HEK293T (cell line): ENCODE results near the gene CNOT1.

Experiments used
- CTCF ChIA-PET: fragments of 350-600 bp; formaldehyde crosslinking; extraction: SDS; loops from one replicate; lab custom pipeline; 2021; ENCODE audit warnings: antibody characterized with exemption, inconsistent platforms; lab: Yijun Ruan, JAX
- POLR2A ChIA-PET: fragments of 350-600 bp; formaldehyde crosslinking; extraction: SDS; loops from one replicate; lab custom pipeline; 2020; ENCODE audit warnings: antibody characterized with exemption, inconsistent platforms; lab: Yijun Ruan, JAX
- DNase-seq: peaks from one replicate; pipeline ENCODE4 v3.0.0; 2012; ENCODE audit warnings: mixed read lengths; ENCODE audit errors: extremely low spot score
- ARNT ChIP-seq: fragments of 450-650 bp; IDR thresholded peaks from 2 replicates; pipeline ENCODE4 v1.6.1; 2017; ENCODE audit warnings: mild to moderate bottlenecking
- BHLHE40 ChIP-seq: fragments of 450-650 bp; IDR thresholded peaks from 2 replicates; pipeline ENCODE4 v1.6.1; 2016; ENCODE audit warnings: mild to moderate bottlenecking, moderate library complexity, borderline replicate concordance
- CTBP1 ChIP-seq: fragments of 450-650 bp; IDR thresholded peaks from 2 replicates; pipeline ENCODE4 v1.6.1; 2016; ENCODE audit warnings: borderline replicate concordance
- ELF4 ChIP-seq: fragments of 450-650 bp; IDR thresholded peaks from 2 replicates; pipeline ENCODE4 v1.6.1; 2017; ENCODE audit warnings: antibody characterized with exemption
- FOXA1 ChIP-seq: fragments of 450-650 bp; IDR thresholded peaks from 2 replicates; pipeline ENCODE4 v1.6.1; 2016; ENCODE audit warnings: mild to moderate bottlenecking
- FOXK2 ChIP-seq: fragments of 450-650 bp; IDR thresholded peaks from 2 replicates; pipeline ENCODE4 v1.6.1; 2016; ENCODE audit warnings: mild to moderate bottlenecking
- FOXM1 ChIP-seq: fragments of 450-650 bp; IDR thresholded peaks from 2 replicates; pipeline ENCODE4 v1.6.1; 2017; ENCODE audit warnings: mild to moderate bottlenecking, borderline replicate concordance
- HDGF ChIP-seq: fragments of 450-650 bp; IDR thresholded peaks from 2 replicates; pipeline ENCODE4 v1.6.1; 2017; ENCODE audit warnings: antibody characterized with exemption, borderline replicate concordance
- L3MBTL2 ChIP-seq: fragments of 450-650 bp; conservative IDR thresholded peaks from 2 replicates; pipeline ENCODE4 v1.6.1; 2016; ENCODE audit warnings: mild to moderate bottlenecking
- LEF1 ChIP-seq: fragments of 450-650 bp; IDR thresholded peaks from 2 replicates; pipeline ENCODE4 v1.6.1; 2017; ENCODE audit warnings: mild to moderate bottlenecking, borderline replicate concordance
- NFRKB ChIP-seq: fragments of 450-650 bp; IDR thresholded peaks from 2 replicates; pipeline ENCODE4 v1.6.1; 2016; ENCODE audit warnings: mild to moderate bottlenecking, moderate library complexity
- SP1 ChIP-seq: fragments of 450-650 bp; IDR thresholded peaks from 2 replicates; pipeline ENCODE4 v1.6.1; 2017
- SUZ12 ChIP-seq: fragments of 450-650 bp; IDR thresholded peaks from 2 replicates; pipeline ENCODE4 v1.6.1; 2016; ENCODE audit warnings: mild to moderate bottlenecking
- TARDBP ChIP-seq: fragments of 450-650 bp; IDR thresholded peaks from 2 replicates; pipeline ENCODE4 v1.6.1; 2016
- ZNF384 ChIP-seq: fragments of 450-650 bp; IDR thresholded peaks from 2 replicates; pipeline ENCODE4 v1.6.1; 2016
- TF ChIP-seq, protein P1 (sequence below): fragments of 450-650 bp; IDR thresholded peaks from 2 replicates; pipeline ENCODE4 v1.6.1; 2016

CNOT1 gene

DNA sequence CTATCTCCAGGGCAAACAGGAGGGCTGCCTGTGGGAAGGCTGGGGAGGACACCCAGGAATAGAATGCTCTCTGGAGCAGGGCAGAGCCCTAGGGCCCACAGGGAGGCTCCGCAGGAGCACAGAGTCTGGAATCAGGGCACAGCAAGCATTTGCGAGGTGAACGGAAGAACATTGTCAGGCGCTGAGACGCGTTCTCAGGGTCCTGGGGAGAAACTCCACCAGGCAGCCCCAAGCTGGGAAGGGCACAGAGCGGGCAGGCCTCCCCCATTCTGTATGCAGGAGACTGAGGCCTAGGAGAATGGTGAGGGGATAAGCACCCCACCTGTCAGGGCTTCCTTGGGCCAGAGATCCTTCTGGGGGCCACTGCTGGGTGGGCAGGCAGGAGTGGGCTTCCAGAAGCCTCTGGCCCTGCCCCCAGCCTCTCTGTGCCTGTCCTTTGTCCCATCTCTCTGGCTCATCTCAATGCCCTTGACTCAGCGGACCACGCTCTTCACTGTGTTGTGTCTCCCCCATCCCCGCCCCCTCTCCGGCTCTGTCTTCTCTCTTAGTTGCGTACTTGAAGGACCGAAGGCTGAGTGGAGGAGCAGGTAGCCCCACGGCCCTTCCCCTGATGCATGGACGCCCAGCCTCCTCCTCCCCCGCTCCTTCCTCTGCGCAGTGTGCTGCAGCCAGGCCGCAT, 119.4 kb downstream of the CNOT1 start:
- DNase-seq = no peak
- POLR2A ChIA-PET = no interaction called here
- TF ChIP-seq NFRKB = no peak
- no peak for TF ChIP-seq ARNT
- TF ChIP-seq ZNF384 = no peak
- TF ChIP-seq TARDBP = no peak
- no peak for TF ChIP-seq SP1
- no peak for TF ChIP-seq BHLHE40
- TF ChIP-seq FOXA1 = no peak
- TF ChIP-seq FOXM1 = no peak
- TF ChIP-seq FOXK2 = no peak
- no peak for TF ChIP-seq ELF4
- CTCF ChIA-PET = interaction anchor here (0.7 to 1.1 kb wide), 2 partner anchors 13 to 129 kb away, joined by 3 read pairs; no protein-coding TSS in a partner anchor

- no peak for DNase-seq
- POLR2A ChIA-PET = no interaction called here
- CTCF ChIA-PET = interaction anchor here (1.1 kb wide), 1 partner anchor 12 kb away, joined by 3 read pairs; no protein-coding TSS in a partner anchor
- TF ChIP-seq NFRKB = no peak
- no peak for TF ChIP-seq TARDBP
- no peak for TF ChIP-seq SP1
- no peak for TF ChIP-seq FOXM1
- no peak for TF ChIP-seq FOXA1
Observed at GRCh38 chr16:58509256-58510096, 120.2 kb downstream of the CNOT1 start.

DNA sequence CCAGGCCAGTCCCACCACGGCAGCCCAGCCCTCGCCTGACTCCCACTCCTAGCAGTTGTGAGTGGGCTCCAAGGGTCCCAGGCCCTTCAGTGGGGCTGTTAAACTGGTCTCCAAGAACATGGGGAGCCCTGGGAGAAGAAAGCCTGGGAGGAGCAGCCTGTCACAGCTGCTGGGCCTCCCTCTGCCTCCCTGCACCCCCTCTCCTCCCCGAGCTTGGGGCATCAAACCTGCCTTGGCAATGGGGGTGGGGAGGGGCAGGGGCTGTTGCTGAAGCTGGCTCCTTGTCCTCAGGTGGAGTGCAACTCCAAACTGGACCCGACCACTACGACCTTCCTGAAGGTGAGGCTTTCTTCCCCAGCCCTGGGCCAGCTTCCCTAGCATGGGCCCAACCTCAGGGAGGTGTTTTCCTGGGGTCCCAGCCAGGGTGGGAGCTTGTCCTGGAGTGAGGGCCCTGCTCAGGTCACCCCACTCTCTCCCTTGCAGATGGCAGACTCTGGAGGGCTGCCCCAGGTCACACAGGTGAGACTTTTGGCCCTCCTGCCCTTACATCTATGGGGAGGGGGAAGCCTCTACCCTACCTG, 120.9 kb downstream of the CNOT1 start:
- TF ChIP-seq ZNF384 = no peak
- no peak for TF ChIP-seq L3MBTL2
- no peak for TF ChIP-seq ARNT
- no peak for TF ChIP-seq NFRKB
- TF ChIP-seq TARDBP = no peak
- TF ChIP-seq FOXA1 = no peak
- no peak for TF ChIP-seq CTBP1
- TF ChIP-seq, protein P1, sequence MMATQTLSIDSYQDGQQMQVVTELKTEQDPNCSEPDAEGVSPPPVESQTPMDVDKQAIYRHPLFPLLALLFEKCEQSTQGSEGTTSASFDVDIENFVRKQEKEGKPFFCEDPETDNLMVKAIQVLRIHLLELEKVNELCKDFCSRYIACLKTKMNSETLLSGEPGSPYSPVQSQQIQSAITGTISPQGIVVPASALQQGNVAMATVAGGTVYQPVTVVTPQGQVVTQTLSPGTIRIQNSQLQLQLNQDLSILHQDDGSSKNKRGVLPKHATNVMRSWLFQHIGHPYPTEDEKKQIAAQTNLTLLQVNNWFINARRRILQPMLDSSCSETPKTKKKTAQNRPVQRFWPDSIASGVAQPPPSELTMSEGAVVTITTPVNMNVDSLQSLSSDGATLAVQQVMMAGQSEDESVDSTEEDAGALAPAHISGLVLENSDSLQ = no peak
- TF ChIP-seq FOXM1 = no peak
- no peak for TF ChIP-seq SP1
- no peak for TF ChIP-seq SUZ12
- no peak for TF ChIP-seq BHLHE40
- no peak for TF ChIP-seq LEF1
- no peak for TF ChIP-seq ELF4
- no peak for TF ChIP-seq HDGF
- no peak for TF ChIP-seq FOXK2
- ChIA-PET POLR2A (no interaction called here), CTCF (no interaction called here)
- DNase-seq = no peak

DNA sequence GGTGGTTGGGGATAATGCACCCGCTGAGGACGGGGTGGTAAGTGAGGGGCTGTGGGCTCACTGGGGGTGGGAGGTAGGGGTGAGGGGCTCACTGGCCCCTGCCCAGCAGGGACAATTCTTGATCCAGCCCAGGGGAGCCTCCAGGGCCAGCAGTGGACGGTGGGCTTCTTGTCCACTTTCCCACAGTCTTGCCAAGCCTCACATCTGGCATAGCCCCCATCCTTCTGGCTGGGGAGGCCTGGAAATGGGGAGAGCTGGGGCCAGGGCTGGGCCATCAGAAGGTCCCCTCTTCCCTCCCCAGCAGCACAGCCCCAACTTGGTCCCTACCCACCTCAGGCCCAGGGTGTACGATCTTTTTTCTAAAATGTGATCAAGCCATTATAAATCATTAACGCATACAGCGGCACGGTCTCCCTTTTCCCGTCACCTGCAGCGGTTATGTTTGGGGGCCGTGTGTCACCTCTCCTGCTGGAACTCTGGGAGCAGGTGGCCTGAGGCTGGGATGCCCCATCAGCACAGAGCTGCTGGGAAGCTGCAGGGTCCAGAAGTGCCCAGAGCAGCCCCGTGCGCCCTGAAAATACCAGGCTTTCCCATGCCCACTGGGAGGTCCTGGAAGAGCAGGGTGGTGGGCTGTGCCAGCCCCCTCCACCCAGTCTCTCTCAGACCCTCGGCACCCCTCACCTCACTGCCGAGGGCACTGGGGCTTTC, 121.5 kb downstream of the CNOT1 start:
- no peak for DNase-seq
- ChIA-PET POLR2A (no interaction called here), CTCF (no interaction called here)
- TF ChIP-seq L3MBTL2 (no peak), ELF4 (no peak), TARDBP (no peak), FOXM1 (no peak), FOXK2 (no peak), ARNT (no peak), SUZ12 (no peak), FOXA1 (no peak), NFRKB (no peak), HDGF (no peak), SP1 (no peak), CTBP1 (no peak), LEF1 (no peak), BHLHE40 (no peak), ZNF384 (no peak)
- TF ChIP-seq, protein P1 = no peak

GRCh38 chr16:58507195-58507962, 122.2 kb downstream of the CNOT1 start:
- ChIA-PET POLR2A (no interaction called here), CTCF (no interaction called here)
- DNase-seq = no peak
- TF ChIP-seq ARNT (no peak), ELF4 (no peak), BHLHE40 (no peak), FOXA1 (no peak), TARDBP (no peak), SUZ12 (no peak), HDGF (no peak)
- TF ChIP-seq, protein P1 = no peak
